ENCODE results near the gene LATS1.
"Not testable (repeated sequence)": the region's sequence is repeated elsewhere in the genome, so short reads cannot be mapped to it uniquely, and the experiment has no call there.

LATS1 gene

GRCh38 chr6:149686230-149686629 lies 31.7 kb downstream of the LATS1 start:
- DNase-seq (ENCODE audit: low read depth) = no peak
- H3K4me3 ChIP-seq (ENCODE audit: low read length) = no peak overlapping the region

GRCh38 chr6:149683256-149683859 lies 34.5 kb downstream of the LATS1 start:
- no peak for TF ChIP-seq CTCF (conservative IDR thresholded peaks at IDR 0.05; ENCODE audit: low read length)
- no peak overlapping the region for H3K4me3 ChIP-seq (ENCODE audit: low read length)
- peak; percentile 21 for DNase-seq (ENCODE audit: low read depth)

More at GRCh38 chr6:149686230-149686629, 31.7 kb downstream of the LATS1 start:
- TF ChIP-seq CTCF (conservative IDR thresholded peaks at IDR 0.05; ENCODE audit: low read length) = no peak

GRCh38 chr6:149681845-149682244 lies 36.1 kb downstream of the LATS1 start:
- not testable (repeated sequence) for H3K4me3 ChIP-seq (ENCODE audit: low read length); DNase-seq (ENCODE audit: low read depth)

GRCh38 chr6:149681209-149681608 lies 36.7 kb downstream of the LATS1 start:
- no peak for DNase-seq (ENCODE audit: low read depth)
- H3K4me3 ChIP-seq (ENCODE audit: low read length) = no peak overlapping the region
- TF ChIP-seq CTCF (conservative IDR thresholded peaks at IDR 0.05; ENCODE audit: low read length) = no peak

- TF ChIP-seq CTCF (conservative IDR thresholded peaks at IDR 0.05; ENCODE audit: low read length) = no peak
- DNase-seq (ENCODE audit: low read depth) = no peak
- no peak overlapping the region for H3K4me3 ChIP-seq (ENCODE audit: low read length)
Observed at GRCh38 chr6:149680503-149680902, 37.4 kb downstream of the LATS1 start.

- not testable (repeated sequence) for DNase-seq (ENCODE audit: low read depth); H3K4me3 ChIP-seq (ENCODE audit: low read length)
Observed at GRCh38 chr6:149672265-149672664, 45.6 kb downstream of the LATS1 start.

GRCh38 chr6:149660028-149660427 lies 57.9 kb downstream of the LATS1 start:
- no peak for DNase-seq (ENCODE audit: low read depth)
- no peak for TF ChIP-seq CTCF (conservative IDR thresholded peaks at IDR 0.05; ENCODE audit: low read length)
- H3K4me3 ChIP-seq (ENCODE audit: low read length) = no peak overlapping the region

GRCh38 chr6:149657441-149657840 lies 60.5 kb downstream of the LATS1 start:
- H3K4me3 ChIP-seq (ENCODE audit: low read length) = no peak overlapping the region
- DNase-seq (ENCODE audit: low read depth) = no peak
- TF ChIP-seq CTCF (conservative IDR thresholded peaks at IDR 0.05; ENCODE audit: low read length) = no peak

All from AG10803 (cell line).